Measurements from ENCODE around the gene SMKR1. TPM values are rescaled to one million over a fixed set of nuclear protein-coding genes. Genes with fewer than 3 reads are reported as not detected.

Gene SMKR1
- total RNA-seq, 1 donor: 0.72 TPM

DNA sequence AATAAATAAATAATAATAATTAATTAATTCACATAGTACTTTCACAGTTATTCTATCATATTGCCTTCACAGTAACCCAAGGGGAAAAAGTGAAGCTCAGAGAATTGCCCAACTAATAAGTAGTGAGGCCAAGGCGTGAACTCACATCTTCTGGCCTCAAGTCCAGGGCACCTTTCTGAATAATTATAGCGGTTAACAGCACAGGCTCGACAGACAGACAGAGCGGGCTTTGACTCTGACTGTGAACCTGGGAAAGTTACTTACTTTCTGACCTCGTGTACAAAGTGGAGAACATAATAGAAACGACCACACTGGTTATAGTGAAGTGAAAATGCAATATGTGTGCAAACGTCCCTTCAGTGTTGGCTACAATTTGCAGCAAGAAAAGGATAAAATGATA lies 5.7 kb upstream of the SMKR1 start:
- Histone ChIP-seq H4K20me1 (ENCODE audit: insufficient read depth, low read length) (no peaks in the 10 kb centered on the region), H3K36me3 (ENCODE audit: insufficient read depth, low read length) (no peaks in the 10 kb centered on the region), H3K27ac (ENCODE audit: low read depth, low read length) (no peak overlapping the region), H2AFZ (ENCODE audit: low read length) (no peak overlapping the region), H3K4me3 (ENCODE audit: insufficient read depth, low read length) (no peak overlapping the region), H3K27me3 (ENCODE audit: insufficient read depth, low read length) (no peaks in the 10 kb centered on the region), H3K4me1 (ENCODE audit: insufficient read depth, low read length) (peaks cover 17% of the 10 kb centered on the region), H3K9me3 (ENCODE audit: low read depth, low read length) (no peaks in the 10 kb centered on the region), H3K79me2 (ENCODE audit: insufficient read depth, low read length) (no peaks in the 10 kb centered on the region), H3K4me2 (ENCODE audit: insufficient read depth, low read length) (no peak overlapping the region)
- no peak for DNase-seq (ENCODE audit: insufficient read length, low spot score, missing footprints)
- TF ChIP-seq, protein P1, sequence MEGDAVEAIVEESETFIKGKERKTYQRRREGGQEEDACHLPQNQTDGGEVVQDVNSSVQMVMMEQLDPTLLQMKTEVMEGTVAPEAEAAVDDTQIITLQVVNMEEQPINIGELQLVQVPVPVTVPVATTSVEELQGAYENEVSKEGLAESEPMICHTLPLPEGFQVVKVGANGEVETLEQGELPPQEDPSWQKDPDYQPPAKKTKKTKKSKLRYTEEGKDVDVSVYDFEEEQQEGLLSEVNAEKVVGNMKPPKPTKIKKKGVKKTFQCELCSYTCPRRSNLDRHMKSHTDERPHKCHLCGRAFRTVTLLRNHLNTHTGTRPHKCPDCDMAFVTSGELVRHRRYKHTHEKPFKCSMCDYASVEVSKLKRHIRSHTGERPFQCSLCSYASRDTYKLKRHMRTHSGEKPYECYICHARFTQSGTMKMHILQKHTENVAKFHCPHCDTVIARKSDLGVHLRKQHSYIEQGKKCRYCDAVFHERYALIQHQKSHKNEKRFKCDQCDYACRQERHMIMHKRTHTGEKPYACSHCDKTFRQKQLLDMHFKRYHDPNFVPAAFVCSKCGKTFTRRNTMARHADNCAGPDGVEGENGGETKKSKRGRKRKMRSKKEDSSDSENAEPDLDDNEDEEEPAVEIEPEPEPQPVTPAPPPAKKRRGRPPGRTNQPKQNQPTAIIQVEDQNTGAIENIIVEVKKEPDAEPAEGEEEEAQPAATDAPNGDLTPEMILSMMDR (IDR thresholded peaks at IDR 0.05; ENCODE audit: extremely low read depth, low read depth, low read length): no peak

DNA sequence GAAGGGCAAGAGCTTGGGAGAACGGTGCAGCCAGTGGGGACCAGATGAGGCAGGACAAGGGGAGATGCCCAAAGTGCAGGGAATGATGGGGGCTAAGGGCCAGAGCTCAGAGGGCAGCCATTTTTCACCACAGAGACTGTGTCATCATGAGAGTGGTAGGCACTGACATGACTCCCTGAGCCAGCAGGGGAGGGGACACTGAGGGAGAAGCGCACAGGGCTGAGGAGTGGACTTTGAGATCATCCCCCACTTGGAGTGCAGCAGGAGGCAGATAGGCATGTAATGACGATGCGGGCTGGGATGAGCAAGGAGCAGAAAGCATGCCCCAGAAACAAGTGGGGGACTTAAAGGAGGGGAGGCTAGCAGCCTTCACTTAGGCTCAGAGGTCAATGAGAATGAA lies 5.2 kb upstream of the SMKR1 start:
- H3K36me3 ChIP-seq (ENCODE audit: insufficient read depth, low read length): no peaks in the 10 kb centered on the region
- no peak for DNase-seq (ENCODE audit: insufficient read length, low spot score, missing footprints)
- H3K9me3 ChIP-seq (ENCODE audit: low read depth, low read length): no peaks in the 10 kb centered on the region
- no peaks in the 10 kb centered on the region for H4K20me1 ChIP-seq (ENCODE audit: insufficient read depth, low read length)
- no peak overlapping the region for H3K4me2 ChIP-seq (ENCODE audit: insufficient read depth, low read length)
- no peak overlapping the region for H2AFZ ChIP-seq (ENCODE audit: low read length)
- H3K27me3 ChIP-seq (ENCODE audit: insufficient read depth, low read length): no peaks in the 10 kb centered on the region
- no peak overlapping the region for H3K4me3 ChIP-seq (ENCODE audit: insufficient read depth, low read length)
- peaks cover 19% of the 10 kb centered on the region for H3K4me1 ChIP-seq (ENCODE audit: insufficient read depth, low read length)
- no peak overlapping the region for H3K27ac ChIP-seq (ENCODE audit: low read depth, low read length)
- H3K79me2 ChIP-seq (ENCODE audit: insufficient read depth, low read length): no peaks in the 10 kb centered on the region
- TF ChIP-seq, protein P1 (IDR thresholded peaks at IDR 0.05; ENCODE audit: extremely low read depth, low read depth, low read length): no peak

DNA sequence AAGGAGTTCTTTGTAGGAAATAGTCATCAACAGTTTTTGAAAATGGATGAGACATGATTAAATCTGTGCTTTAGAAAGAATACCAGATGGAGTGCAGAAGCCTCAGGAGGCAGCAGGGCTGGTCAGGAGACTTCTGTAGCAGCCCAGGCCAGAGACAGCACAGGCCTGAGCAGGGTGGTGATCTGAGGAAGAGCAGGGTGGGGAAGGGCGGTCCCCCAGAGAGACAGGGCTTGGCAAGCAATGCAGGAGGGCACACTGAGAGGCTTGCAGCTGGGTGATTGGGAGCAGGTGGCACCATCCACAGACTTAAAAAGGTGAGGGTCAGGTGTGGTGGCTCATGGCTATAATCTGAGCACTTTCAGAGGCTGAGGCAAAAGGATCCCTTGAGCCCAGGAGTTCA lies 4.3 kb upstream of the SMKR1 start:
- Histone ChIP-seq H2AFZ (ENCODE audit: low read length) (no peak overlapping the region), H3K4me2 (ENCODE audit: insufficient read depth, low read length) (no peak overlapping the region), H3K4me1 (ENCODE audit: insufficient read depth, low read length) (peaks cover 21% of the 10 kb centered on the region), H3K79me2 (ENCODE audit: insufficient read depth, low read length) (no peaks in the 10 kb centered on the region), H3K4me3 (ENCODE audit: insufficient read depth, low read length) (no peak overlapping the region), H3K9me3 (ENCODE audit: low read depth, low read length) (no peaks in the 10 kb centered on the region), H3K27ac (ENCODE audit: low read depth, low read length) (no peak overlapping the region), H3K36me3 (ENCODE audit: insufficient read depth, low read length) (no peaks in the 10 kb centered on the region), H4K20me1 (ENCODE audit: insufficient read depth, low read length) (no peaks in the 10 kb centered on the region), H3K27me3 (ENCODE audit: insufficient read depth, low read length) (peaks cover under 1% of the 10 kb centered on the region)
- DNase-seq (ENCODE audit: insufficient read length, low spot score, missing footprints): no peak
- TF ChIP-seq, protein P1 (IDR thresholded peaks at IDR 0.05; ENCODE audit: extremely low read depth, low read depth, low read length): no peak

DNA sequence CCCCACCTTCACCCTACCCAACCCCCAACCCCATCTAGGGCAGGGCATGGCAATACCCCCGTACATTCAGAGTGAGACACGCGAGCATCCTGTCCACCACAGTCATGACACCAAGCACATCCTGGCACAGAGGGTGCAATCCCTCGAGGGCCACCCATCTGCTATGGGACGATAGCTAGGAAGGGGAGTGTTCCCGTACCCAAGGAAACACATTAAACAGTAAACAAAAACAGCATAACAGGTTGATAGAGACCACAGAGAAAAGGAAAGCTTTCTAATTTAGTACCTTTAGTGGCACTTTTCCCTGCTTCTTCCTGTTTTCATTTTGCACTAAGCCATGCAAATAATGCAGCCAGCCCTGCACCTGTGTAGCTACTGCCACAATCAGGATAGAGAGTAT lies 2.3 kb upstream of the SMKR1 start:
- Histone ChIP-seq H4K20me1 (ENCODE audit: insufficient read depth, low read length) (peaks cover 2% of the 10 kb centered on the region), H3K4me2 (ENCODE audit: insufficient read depth, low read length) (no peak overlapping the region), H3K36me3 (ENCODE audit: insufficient read depth, low read length) (no peaks in the 10 kb centered on the region), H3K4me1 (ENCODE audit: insufficient read depth, low read length) (peaks cover 9% of the 10 kb centered on the region), H3K4me3 (ENCODE audit: insufficient read depth, low read length) (no peak overlapping the region), H3K9me3 (ENCODE audit: low read depth, low read length) (no peaks in the 10 kb centered on the region), H3K79me2 (ENCODE audit: insufficient read depth, low read length) (no peaks in the 10 kb centered on the region), H3K27ac (ENCODE audit: low read depth, low read length) (no peak overlapping the region), H3K27me3 (ENCODE audit: insufficient read depth, low read length) (peaks cover 12% of the 10 kb centered on the region), H2AFZ (ENCODE audit: low read length) (no peak overlapping the region)
- TF ChIP-seq, protein P1 (IDR thresholded peaks at IDR 0.05; ENCODE audit: extremely low read depth, low read depth, low read length): no peak
- DNase-seq (ENCODE audit: insufficient read length, low spot score, missing footprints): no peak
